Chondrocyte (in vitro differentiated cells): ENCODE data around the gene CKAP4. TPM values are rescaled to one million over a fixed set of nuclear protein-coding genes. Genes with fewer than 3 reads are reported as not detected.

Source experiments
- DNase-seq: peaks from one replicate; pipeline ENCODE4 v3.0.0; 2021; ENCODE audit warnings: mixed read lengths, low spot score
- H3K27ac Mint-ChIP-seq: one replicate; pipeline ENCODE4 v1.8.0; 2021; ENCODE audit warnings: mild to moderate bottlenecking, moderate library complexity, mixed read lengths; ENCODE audit not compliant: unreplicated experiment
- H3K27me3 Mint-ChIP-seq: 2 replicates; pipeline ENCODE4 v1.8.0; 2021; ENCODE audit warnings: low read depth, mixed read lengths
- H3K36me3 Mint-ChIP-seq: 2 replicates; pipeline ENCODE4 v1.8.0; 2021; ENCODE audit warnings: low read depth, mixed read lengths
- H3K4me1 Mint-ChIP-seq: 2 replicates; pipeline ENCODE4 v1.8.0; 2021; ENCODE audit warnings: low read depth, mild to moderate bottlenecking, mixed read lengths
- H3K4me3 Mint-ChIP-seq: one replicate; pipeline ENCODE4 v1.8.0; 2021; ENCODE audit warnings: mild to moderate bottlenecking, moderate library complexity, mixed read lengths; ENCODE audit not compliant: unreplicated experiment
- H3K9me3 Mint-ChIP-seq: 2 replicates; pipeline ENCODE4 v1.8.0; 2021; ENCODE audit warnings: low read depth, mixed read lengths
- CTCF ChIP-seq: fragments of 200-600 bp; sonication (generic); IDR thresholded peaks from 2 replicates; pipeline ENCODE4 v1.5.0; 2021; ENCODE audit warnings: antibody characterized with exemption, mild to moderate bottlenecking, moderate library complexity
- total RNA-seq: library from RNA; stranded (reverse); gene quantifications from 3 replicates; pipeline ENCODE4 v1.2.1, GENCODE V29; 2021

The CKAP4 gene
- total RNA-seq, 1 donor from 2014 or later: 329 TPM

- Mint-ChIP-seq H3K4me3 (no peak overlapping the region), H3K36me3 (no peaks in the 10 kb centered on the region), H3K4me1 (peaks cover 22% of the 10 kb centered on the region), H3K27me3 (no peaks in the 10 kb centered on the region), H3K9me3 (no peaks in the 10 kb centered on the region), H3K27ac (no peak overlapping the region)
- no peak for TF ChIP-seq CTCF
- no peak for DNase-seq
Observed at GRCh38 chr12:106195621-106196027, 52.2 kb downstream of the CKAP4 start.

DNA sequence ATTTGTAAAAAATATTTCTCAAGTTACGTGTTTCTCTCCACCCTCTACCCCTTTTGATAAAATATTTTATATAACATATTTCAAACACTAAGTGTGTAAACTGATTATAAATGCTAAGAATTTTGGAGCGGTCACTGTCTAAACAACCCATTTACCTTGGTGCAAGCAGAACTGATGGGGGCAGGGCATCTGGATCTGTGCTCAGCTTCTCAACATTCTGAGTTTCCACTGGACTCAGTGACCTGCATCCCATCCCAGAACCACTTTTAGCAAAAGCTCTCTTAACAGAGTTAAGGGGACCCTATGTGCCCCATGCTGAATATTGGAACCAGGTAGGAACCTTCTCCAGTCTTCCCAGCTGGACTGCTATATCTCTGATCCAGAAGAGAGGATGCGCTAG is 53.5 kb downstream of the CKAP4 start:
- peaks cover 22% of the 10 kb centered on the region for H3K4me1 Mint-ChIP-seq
- no peak for TF ChIP-seq CTCF

GRCh38 chr12:106193394-106194215 is 54.2 kb downstream of the CKAP4 start:
- DNase-seq: no peak
- Mint-ChIP-seq H3K4me3 (no peak overlapping the region), H3K4me1 (peaks cover 22% of the 10 kb centered on the region), H3K27me3 (no peaks in the 10 kb centered on the region), H3K36me3 (no peaks in the 10 kb centered on the region), H3K27ac (no peak overlapping the region), H3K9me3 (no peaks in the 10 kb centered on the region)
- no peak for TF ChIP-seq CTCF

More for the DNA sequence above, 53.5 kb downstream of the CKAP4 start:
- H3K27me3 Mint-ChIP-seq: no peaks in the 10 kb centered on the region
- no peak overlapping the region for H3K27ac Mint-ChIP-seq
- DNase-seq: no peak
- no peaks in the 10 kb centered on the region for H3K9me3 Mint-ChIP-seq
- no peaks in the 10 kb centered on the region for H3K36me3 Mint-ChIP-seq
- no peak overlapping the region for H3K4me3 Mint-ChIP-seq

GRCh38 chr12:106192659-106193393 is 55.0 kb downstream of the CKAP4 start:
- H3K36me3 Mint-ChIP-seq: no peaks in the 10 kb centered on the region
- TF ChIP-seq CTCF: no peak
- no peak overlapping the region for H3K27ac Mint-ChIP-seq
- DNase-seq: no peak
- no peaks in the 10 kb centered on the region for H3K27me3 Mint-ChIP-seq
- no peaks in the 10 kb centered on the region for H3K9me3 Mint-ChIP-seq
- no peak overlapping the region for H3K4me3 Mint-ChIP-seq
- H3K4me1 Mint-ChIP-seq: peaks cover 17% of the 10 kb centered on the region

DNA sequence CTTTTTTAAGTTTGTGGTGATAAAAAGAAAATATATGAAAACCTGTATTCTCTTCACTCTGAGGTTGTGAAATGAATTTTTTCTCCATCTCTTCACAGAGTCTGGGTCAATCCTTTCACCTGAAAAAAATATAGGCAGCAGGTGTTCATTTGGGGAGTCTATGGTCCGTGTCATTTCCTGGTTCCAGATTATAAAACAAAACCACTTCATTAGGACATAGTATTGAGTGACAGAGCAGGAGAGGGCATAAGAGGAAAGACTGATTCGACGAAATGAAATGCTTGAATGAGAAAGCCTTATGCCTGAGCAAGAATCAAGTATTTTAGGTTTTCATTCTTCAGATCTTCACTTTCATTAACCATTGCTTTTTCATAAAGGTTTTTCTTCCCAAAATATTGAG is 57.2 kb downstream of the CKAP4 start:
- Mint-ChIP-seq H3K9me3 (no peaks in the 10 kb centered on the region), H3K4me3 (no peak overlapping the region), H3K36me3 (no peaks in the 10 kb centered on the region), H3K4me1 (peaks cover 12% of the 10 kb centered on the region), H3K27ac (no peak overlapping the region), H3K27me3 (no peaks in the 10 kb centered on the region)
- TF ChIP-seq CTCF: no peak
- no peak for DNase-seq
